MM.1S (cell line): ENCODE measurements around the gene DNMT3A.

Experiments
- DNase-seq: peaks from one replicate; pipeline ENCODE4 v3.0.0-alpha.2; 2015
- H2AFZ ChIP-seq: fragments of 300-600 bp; sonication (generic); 2 replicates; pipeline ENCODE4 v1.6.0; 2016; ENCODE audit warnings: antibody characterized with exemption, low read length
- H3F3A ChIP-seq: fragments of 300-600 bp; sonication (generic); 2 replicates; pipeline ENCODE4 v1.6.1; 2016; ENCODE audit warnings: mild to moderate bottlenecking, antibody characterized with exemption, low read length, moderate library complexity, mixed read lengths; ENCODE audit not compliant: insufficient read depth
- H3K27ac ChIP-seq: fragments of 300-600 bp; sonication (generic); 2 replicates; pipeline ENCODE4 v1.5.1; 2016; ENCODE audit warnings: mild to moderate bottlenecking, low read length
- H3K27me3 ChIP-seq: fragments of 300-600 bp; sonication (generic); replicated peaks from 2 replicates; pipeline ENCODE4 v1.6.0; 2016; ENCODE audit warnings: low read length; ENCODE audit not compliant: insufficient read depth
- H3K36me3 ChIP-seq: fragments of 300-600 bp; sonication (generic); replicated peaks from 2 replicates; pipeline ENCODE4 v1.6.1; 2016; ENCODE audit warnings: mild to moderate bottlenecking, low read length, mixed read lengths; ENCODE audit not compliant: insufficient read depth
- H3K4me1 ChIP-seq: fragments of 300-600 bp; sonication (generic); 2 replicates; pipeline ENCODE4 v1.6.1; 2016; ENCODE audit warnings: low read length, mixed read lengths
- H3K4me2 ChIP-seq: fragments of 300-600 bp; sonication (generic); 2 replicates; pipeline ENCODE4 v1.6.0; 2016; ENCODE audit warnings: low read depth, low read length
- H3K4me3 ChIP-seq: fragments of 300-600 bp; sonication (generic); 2 replicates; pipeline ENCODE4 v1.5.1; 2016; ENCODE audit warnings: low read length, mixed read lengths
- H3K79me2 ChIP-seq: fragments of 300-600 bp; sonication (generic); 2 replicates; pipeline ENCODE4 v1.6.1; 2016; ENCODE audit warnings: mixed run types, low read length, mixed read lengths
- H3K9ac ChIP-seq: fragments of 300-600 bp; sonication (generic); 2 replicates; pipeline ENCODE4 v1.6.1; 2016; ENCODE audit warnings: low read length, mixed read lengths
- H3K9me2 ChIP-seq: fragments of 300-600 bp; sonication (generic); replicated peaks from 2 replicates; pipeline ENCODE4 v1.6.1; 2016; ENCODE audit warnings: mild to moderate bottlenecking, low read length, mixed read lengths; ENCODE audit not compliant: insufficient read depth
- H3K9me3 ChIP-seq: fragments of 300-600 bp; sonication (generic); replicated peaks from 2 replicates; pipeline ENCODE4 v1.6.1; 2016; ENCODE audit warnings: mild to moderate bottlenecking, low read length, mixed read lengths; ENCODE audit not compliant: insufficient read depth
- H4K20me1 ChIP-seq: fragments of 300-600 bp; sonication (generic); 2 replicates; pipeline ENCODE4 v1.6.1; 2016; ENCODE audit warnings: mild to moderate bottlenecking, low read length, moderate library complexity, mixed read lengths; ENCODE audit not compliant: insufficient read depth
- CTCF ChIP-seq: fragments of 300-600 bp; sonication (generic); IDR thresholded peaks from 2 replicates; pipeline ENCODE4 v1.5.1; 2016; ENCODE audit warnings: antibody characterized with exemption, low read length, mixed read lengths
- EZH2 ChIP-seq: fragments of 300-600 bp; sonication (generic); optimal IDR thresholded peaks from 2 replicates; pipeline ENCODE3; 2017; ENCODE audit warnings: low read depth, mild to moderate bottlenecking, antibody characterized with exemption, low read length, mixed read lengths
- EZH2phosphoT487 ChIP-seq: fragments of 300-600 bp; sonication (generic); IDR thresholded peaks from 2 replicates; pipeline ENCODE4 v1.6.1; 2018; ENCODE audit warnings: antibody characterized with exemption, low read length

The DNMT3A gene

GRCh38 chr2:25376750-25377621 lies 35.3 kb upstream of the DNMT3A start:
- Histone ChIP-seq H3K9ac (peak overlapping the region; percentile 42), H3K27me3 (no peaks in the 10 kb centered on the region), H3K9me2 (no peaks in the 10 kb centered on the region), H4K20me1 (no peaks in the 10 kb centered on the region), H3K4me3 (peak overlapping the region; percentile 43; the same call in 1 of the 2 replicates), H3K79me2 (0 out of 2 replicates have a peak, but pooled peaks cover 2% of the 10 kb centered on the region), H3K27ac (peak overlapping the region; percentile 80), H2AFZ (peak overlapping the region; percentile 82), H3K36me3 (no peaks in the 10 kb centered on the region), H3F3A (peaks cover 25% of the 10 kb centered on the region), H3K4me1 (peaks cover 45% of the 10 kb centered on the region), H3K9me3 (no peaks in the 10 kb centered on the region), H3K4me2 (peak overlapping the region; percentile 69)
- TF ChIP-seq EZH2phosphoT487, result no peak
- TF ChIP-seq CTCF, result peak; percentile 97
- TF ChIP-seq EZH2, result no peak
- peak; percentile 97 for DNase-seq

DNA sequence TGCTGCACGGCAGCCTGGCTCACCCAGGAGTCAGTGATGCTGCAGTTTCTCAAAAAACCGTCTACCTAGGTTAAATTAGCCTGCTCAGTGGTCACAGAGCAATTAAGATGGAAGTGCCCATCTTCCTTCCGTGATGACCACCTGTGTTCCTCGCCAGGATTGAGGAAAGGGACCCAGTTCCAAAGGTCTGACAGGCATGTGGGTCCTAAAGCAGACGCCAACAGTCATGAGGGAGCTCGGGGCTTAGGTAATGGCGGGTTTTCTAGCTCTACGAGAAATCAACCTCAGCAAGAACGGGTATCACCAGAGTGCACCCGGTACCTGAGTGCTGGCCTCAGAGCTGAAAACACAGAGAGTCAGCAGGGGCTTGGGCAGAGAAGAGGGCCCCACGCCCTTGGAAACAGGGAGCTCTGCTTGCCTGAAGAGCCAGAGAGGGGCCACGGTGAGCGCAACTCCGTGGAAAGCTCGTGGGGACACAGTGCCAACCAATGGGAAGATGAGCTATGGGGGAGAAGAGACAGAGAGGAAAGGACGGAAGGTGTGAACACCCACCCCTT lies 34.3 kb upstream of the DNMT3A start:
- Histone ChIP-seq H3K27ac (no peak overlapping the region), H3K79me2 (0 out of 2 replicates have a peak, but pooled peaks cover 2% of the 10 kb centered on the region), H3K36me3 (no peaks in the 10 kb centered on the region), H3K4me3 (peak overlapping the region; percentile 43; the same call in 1 of the 2 replicates), H3F3A (peaks cover 21% of the 10 kb centered on the region), H3K9me2 (no peaks in the 10 kb centered on the region), H3K27me3 (no peaks in the 10 kb centered on the region), H4K20me1 (no peaks in the 10 kb centered on the region), H3K4me1 (peaks cover 41% of the 10 kb centered on the region), H3K9ac (peak overlapping the region; percentile 42; the same call in 1 of the 2 replicates), H3K9me3 (no peaks in the 10 kb centered on the region), H2AFZ (peak overlapping the region; percentile 82), H3K4me2 (peak overlapping the region; percentile 69)
- no peak for DNase-seq
- TF ChIP-seq CTCF, result no peak
- no peak for TF ChIP-seq EZH2phosphoT487
- TF ChIP-seq EZH2, result no peak

- 0 out of 2 replicates have a peak, but pooled peaks cover 2% of the 10 kb centered on the region for H3K79me2 ChIP-seq
- H3K27me3 ChIP-seq, result no peaks in the 10 kb centered on the region
- H3K27ac ChIP-seq, result no peak overlapping the region
- DNase-seq, result no peak
- H3K4me2 ChIP-seq, result no peak overlapping the region
- no peak overlapping the region for H3K9ac ChIP-seq
- no peak overlapping the region for H2AFZ ChIP-seq
- H4K20me1 ChIP-seq, result no peaks in the 10 kb centered on the region
- peaks cover 15% of the 10 kb centered on the region for H3F3A ChIP-seq
- H3K9me2 ChIP-seq, result no peaks in the 10 kb centered on the region
- H3K9me3 ChIP-seq, result no peaks in the 10 kb centered on the region
- TF ChIP-seq EZH2phosphoT487 (no peak), CTCF (no peak), EZH2 (no peak)
- H3K4me1 ChIP-seq, result peaks cover 35% of the 10 kb centered on the region
- no peaks in the 10 kb centered on the region for H3K36me3 ChIP-seq
- H3K4me3 ChIP-seq, result no peak overlapping the region
Observed at GRCh38 chr2:25375371-25375988, 33.8 kb upstream of the DNMT3A start.
